AG04450 (cell line): ENCODE results near the gene ATXN1. TPM values are rescaled to one million over a fixed set of nuclear protein-coding genes. Genes with fewer than 3 reads are reported as not detected.
A peak's percentile ranks its signal among the peaks of the same experiment; 100 is the strongest.

Experiments used
- CTCF ChIA-PET: fragments of 300-600, 350-600 bp; formaldehyde crosslinking; extraction: SDS; loops from one replicate; lab custom pipeline; 2022; ENCODE audit warnings: antibody characterized with exemption, inconsistent platforms; lab: Charles Lee
- POLR2A ChIA-PET: fragments of 350-600 bp; formaldehyde crosslinking; extraction: SDS; loops from one replicate; lab custom pipeline; 2021; ENCODE audit warnings: antibody characterized with exemption, inconsistent platforms; lab: Yijun Ruan, JAX
- DNase-seq: peaks from one replicate; pipeline ENCODE4 v3.0.0-alpha.2; 2011; ENCODE audit warnings: low read depth, low spot score
- H3K27ac ChIP-seq: one replicate; pipeline ENCODE4 v1.5.1; 2012; ENCODE audit warnings: low read depth, low read length, control low read depth
- H3K27me3 ChIP-seq: one replicate; pipeline ENCODE4 v1.6.0; 2012; ENCODE audit warnings: low read length; ENCODE audit not compliant: control insufficient read depth, insufficient read depth
- H3K4me3 ChIP-seq: 2 replicates; pipeline ENCODE4 v1.5.1; 2011; ENCODE audit warnings: mild to moderate bottlenecking, low read depth, low read length, control low read depth
- H3K9me3 ChIP-seq: 2 replicates; pipeline ENCODE4 v1.5.1; 2012; ENCODE audit warnings: low read length; ENCODE audit not compliant: control insufficient read depth, insufficient read depth
- polyA plus RNA-seq: library from polyadenylated mRNA; depleted of rRNA; stranded (reverse); fragments of >200 nt; gene quantifications from 2 replicates; pipeline ENCODE4 v1.2.3, GENCODE V29; 2011
- TF ChIP-seq, protein P1 (sequence below): IDR thresholded peaks from 2 replicates; pipeline ENCODE4 v1.5.1; 2011; ENCODE audit warnings: low read depth, low read length, control low read depth, inconsistent platforms

The ATXN1 gene
- polyA plus RNA-seq, 1 experiment: 12.6 TPM

DNA sequence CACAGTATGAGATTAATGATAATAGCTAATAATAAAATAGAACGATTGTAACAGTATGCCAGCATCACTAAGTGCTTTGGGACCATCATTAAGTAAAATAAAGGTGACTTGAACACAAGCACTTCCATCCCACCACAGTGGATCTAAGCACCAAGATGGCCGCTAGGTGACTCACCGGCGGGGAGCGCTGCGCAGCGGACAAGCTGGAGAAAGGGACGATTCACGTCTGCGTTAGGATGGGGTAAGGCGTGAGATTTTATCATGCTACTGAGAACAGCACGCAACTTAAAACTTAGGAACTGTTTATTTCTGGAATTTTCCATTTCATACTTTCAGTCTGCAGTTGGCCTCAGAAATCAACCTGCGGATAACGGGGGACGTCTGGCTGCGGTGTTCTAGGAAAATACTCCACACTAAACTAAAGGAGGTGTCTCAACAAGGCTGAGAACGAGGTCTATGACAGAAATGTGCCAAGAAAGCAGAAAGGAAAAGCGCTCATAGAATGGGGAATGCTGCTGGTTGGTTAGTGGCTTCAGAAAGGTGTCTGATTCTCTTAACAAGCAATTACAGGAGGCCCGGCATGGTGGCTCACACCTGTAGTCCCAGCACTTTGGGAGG, 408.3 kb downstream of the ATXN1 start:
- Histone ChIP-seq H3K27me3 (no peaks in the 10 kb centered on the region), H3K27ac (no peak overlapping the region), H3K4me3 (no peak overlapping the region), H3K9me3 (no peaks in the 10 kb centered on the region)
- TF ChIP-seq, protein P1, sequence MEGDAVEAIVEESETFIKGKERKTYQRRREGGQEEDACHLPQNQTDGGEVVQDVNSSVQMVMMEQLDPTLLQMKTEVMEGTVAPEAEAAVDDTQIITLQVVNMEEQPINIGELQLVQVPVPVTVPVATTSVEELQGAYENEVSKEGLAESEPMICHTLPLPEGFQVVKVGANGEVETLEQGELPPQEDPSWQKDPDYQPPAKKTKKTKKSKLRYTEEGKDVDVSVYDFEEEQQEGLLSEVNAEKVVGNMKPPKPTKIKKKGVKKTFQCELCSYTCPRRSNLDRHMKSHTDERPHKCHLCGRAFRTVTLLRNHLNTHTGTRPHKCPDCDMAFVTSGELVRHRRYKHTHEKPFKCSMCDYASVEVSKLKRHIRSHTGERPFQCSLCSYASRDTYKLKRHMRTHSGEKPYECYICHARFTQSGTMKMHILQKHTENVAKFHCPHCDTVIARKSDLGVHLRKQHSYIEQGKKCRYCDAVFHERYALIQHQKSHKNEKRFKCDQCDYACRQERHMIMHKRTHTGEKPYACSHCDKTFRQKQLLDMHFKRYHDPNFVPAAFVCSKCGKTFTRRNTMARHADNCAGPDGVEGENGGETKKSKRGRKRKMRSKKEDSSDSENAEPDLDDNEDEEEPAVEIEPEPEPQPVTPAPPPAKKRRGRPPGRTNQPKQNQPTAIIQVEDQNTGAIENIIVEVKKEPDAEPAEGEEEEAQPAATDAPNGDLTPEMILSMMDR: no peak
- CTCF ChIA-PET: interaction anchor here (0.6 kb wide), 1 partner anchor 336 kb away, joined by 9 read pairs; no protein-coding TSS in a partner anchor
- DNase-seq: no peak
- POLR2A ChIA-PET: no interaction called here

DNA sequence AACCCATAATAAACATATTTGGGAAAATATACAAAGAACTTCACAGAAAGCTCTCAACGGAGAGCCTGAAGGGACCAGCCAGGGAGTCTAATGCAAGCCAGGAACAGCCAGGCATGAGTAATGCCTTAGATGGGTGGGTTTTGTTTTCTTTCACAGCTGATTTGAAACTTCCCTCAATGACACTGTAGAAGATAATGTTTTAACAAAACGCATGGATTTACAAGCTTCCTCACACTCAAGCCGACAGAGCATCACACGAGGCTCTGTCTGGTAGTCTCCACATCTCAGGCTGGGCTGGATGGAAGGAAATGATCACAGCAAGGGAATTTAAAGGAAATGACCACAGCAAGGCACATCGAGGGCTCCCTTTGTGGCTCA, 409.0 kb downstream of the ATXN1 start:
- POLR2A ChIA-PET: no interaction called here
- Histone ChIP-seq H3K9me3 (no peaks in the 10 kb centered on the region), H3K27ac (peak overlapping the region; percentile 79), H3K4me3 (no peak overlapping the region), H3K27me3 (no peaks in the 10 kb centered on the region)
- TF ChIP-seq, protein P1: no peak
- DNase-seq: no peak
- CTCF ChIA-PET: interaction anchor here (0.6 kb wide), 1 partner anchor 337 kb away, joined by 9 read pairs; no protein-coding TSS in a partner anchor

DNA sequence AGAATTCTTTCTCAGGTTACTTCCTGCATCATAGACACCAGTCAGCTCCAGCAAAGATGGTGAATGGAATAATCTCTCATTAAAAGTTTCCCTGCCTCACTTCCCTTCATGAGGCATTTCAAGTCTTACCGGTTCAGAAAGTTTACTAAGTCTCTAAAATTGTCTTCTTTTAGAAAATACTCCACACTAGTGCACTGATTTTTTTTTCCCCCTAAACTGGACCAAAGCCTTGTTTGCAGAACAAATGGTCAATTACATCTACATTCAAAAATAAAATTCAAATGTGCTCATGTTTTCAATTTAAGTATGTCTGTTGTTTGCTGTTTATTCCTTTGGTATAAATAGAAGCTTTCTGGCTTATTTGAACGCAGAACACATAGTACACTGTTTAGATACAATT, 411.7 kb downstream of the ATXN1 start:
- Histone ChIP-seq H3K27ac (no peak overlapping the region), H3K9me3 (no peaks in the 10 kb centered on the region; the same call in 1 of the 2 replicates), H3K4me3 (no peak overlapping the region), H3K27me3 (no peaks in the 10 kb centered on the region)
- DNase-seq: no peak
- POLR2A ChIA-PET: no interaction called here
- TF ChIP-seq, protein P1: no peak
- CTCF ChIA-PET: no interaction called here

DNA sequence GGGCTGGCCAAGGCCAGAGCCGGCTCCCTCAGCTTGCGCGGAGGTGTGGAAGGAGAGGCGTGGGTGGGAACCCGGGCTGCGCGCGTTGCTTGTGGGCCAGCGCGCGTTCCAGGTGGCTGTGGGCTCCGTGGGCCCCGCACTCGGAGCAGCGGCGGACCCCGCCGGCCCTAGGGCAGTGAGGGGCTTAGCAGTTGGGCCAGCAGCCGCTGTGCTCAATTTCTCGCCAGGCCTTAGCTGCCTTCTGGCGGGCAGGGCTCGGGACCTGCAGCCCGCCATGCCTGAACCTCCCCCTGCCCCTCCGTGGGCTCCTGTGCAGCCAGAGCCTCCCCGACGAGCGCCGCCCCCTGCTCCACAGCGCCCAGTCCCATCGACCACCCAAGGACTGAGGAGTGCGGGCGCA, 414.4 kb downstream of the ATXN1 start:
- ChIA-PET CTCF (no interaction called here), POLR2A (interaction anchor here (1.0 kb wide), 1 partner anchor 8 kb away, joined by 3 read pairs; no protein-coding TSS in a partner anchor)
- DNase-seq: no peak
- Histone ChIP-seq H3K4me3 (no peak overlapping the region), H3K27ac (no peak overlapping the region), H3K27me3 (no peaks in the 10 kb centered on the region), H3K9me3 (no peaks in the 10 kb centered on the region; the same call in none of the 2 replicates)
- TF ChIP-seq, protein P1: no peak

DNA sequence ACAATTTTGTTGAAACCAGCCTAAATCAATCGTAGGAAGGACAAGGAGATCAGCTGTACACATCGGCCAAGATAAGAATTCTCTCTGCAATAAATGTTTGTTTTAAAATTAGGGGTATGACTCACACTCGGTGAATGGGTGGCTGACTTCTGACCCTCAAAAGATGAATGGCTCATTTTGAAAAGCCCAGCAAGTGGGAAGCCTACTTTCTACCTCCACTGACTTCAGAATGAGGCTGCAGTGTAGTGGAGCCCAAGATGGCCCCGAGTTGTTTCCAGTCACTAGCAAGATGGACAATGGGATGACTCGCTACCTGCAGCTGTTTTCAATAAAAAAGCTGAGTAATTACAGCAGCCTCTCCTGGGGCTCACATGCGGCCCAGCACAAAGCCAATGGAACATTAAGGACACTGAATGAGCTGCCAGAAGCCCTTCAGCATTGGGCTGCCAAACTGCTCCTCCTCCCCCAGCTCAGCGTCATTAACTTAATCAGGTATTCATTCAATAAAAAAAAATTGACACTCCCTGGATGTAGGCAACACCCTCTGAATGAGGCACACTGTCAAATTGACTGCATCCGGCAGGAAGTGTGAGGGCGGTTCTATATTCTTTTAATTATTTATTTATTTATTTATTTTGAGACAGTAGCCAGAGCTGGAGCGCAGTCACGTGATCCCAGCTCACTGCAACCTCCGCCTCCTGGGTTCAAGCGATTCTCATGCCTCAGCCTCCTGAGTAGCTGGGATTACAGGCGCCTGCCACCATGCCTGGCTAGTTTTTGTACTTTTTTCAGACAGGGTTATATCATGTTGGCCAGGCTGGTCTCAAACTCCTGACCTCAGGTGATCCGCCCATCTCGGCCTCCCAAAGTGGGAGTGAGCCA, 415.6 kb downstream of the ATXN1 start:
- Histone ChIP-seq H3K27me3 (no peaks in the 10 kb centered on the region), H3K27ac (peak overlapping the region; percentile 79), H3K9me3 (no peaks in the 10 kb centered on the region; the same call in none of the 2 replicates), H3K4me3 (no peak overlapping the region)
- TF ChIP-seq, protein P1: no peak
- peak; percentile 72 for DNase-seq
- CTCF ChIA-PET: interaction anchor here (0.8 kb wide), 1 partner anchor 64 kb away, joined by 3 read pairs; no protein-coding TSS in a partner anchor
- POLR2A ChIA-PET: no interaction called here
